GM21717 (cell line): ENCODE measurements around the gene GRP.
"Not testable (repeated sequence)": the region's sequence is repeated elsewhere in the genome, so short reads cannot be mapped to it uniquely, and the experiment has no call there.

ENCODE experiments used
- ATAC-seq: cut with Tn5 transposase; IDR thresholded peaks from one replicate; pipeline ENCODE4 v1.9.1; 2021; ENCODE audit warnings: mild to moderate bottlenecking, moderate library complexity; ENCODE audit not compliant: unreplicated experiment

The GRP gene

GRCh38 chr18:59228351-59228750, 8.4 kb downstream of the GRP start:
- no peak for ATAC-seq

GRCh38 chr18:59229191-59229590, 9.2 kb downstream of the GRP start:
- no peak for ATAC-seq

GRCh38 chr18:59229701-59230443, 9.9 kb downstream of the GRP start:
- ATAC-seq = no peak

GRCh38 chr18:59231114-59231513, 11.2 kb downstream of the GRP start:
- no peak for ATAC-seq

GRCh38 chr18:59231877-59232276, 11.9 kb downstream of the GRP start:
- no peak for ATAC-seq

- ATAC-seq = no peak
Observed at GRCh38 chr18:59232309-59233016, 12.5 kb downstream of the GRP start.

GRCh38 chr18:59233017-59233410, 13.1 kb downstream of the GRP start:
- ATAC-seq = no peak

- ATAC-seq = no peak
Observed at GRCh38 chr18:59238385-59238784, 18.4 kb downstream of the GRP start.

GRCh38 chr18:59239642-59240041, 19.7 kb downstream of the GRP start:
- no peak for ATAC-seq

- no peak for ATAC-seq
Observed at GRCh38 chr18:59242906-59243305, 22.9 kb downstream of the GRP start.

GRCh38 chr18:59246796-59247195, 26.8 kb downstream of the GRP start:
- no peak for ATAC-seq

GRCh38 chr18:59249199-59249774, 29.3 kb downstream of the GRP start:
- no peak for ATAC-seq

GRCh38 chr18:59255491-59255890, 35.5 kb downstream of the GRP start:
- ATAC-seq = not testable (repeated sequence)

GRCh38 chr18:59261842-59262241, 41.9 kb downstream of the GRP start:
- not testable (repeated sequence) for ATAC-seq

- ATAC-seq = not testable (repeated sequence)
Observed at GRCh38 chr18:59262243-59262642, 42.3 kb downstream of the GRP start.

GRCh38 chr18:59263661-59264060, 43.7 kb downstream of the GRP start:
- no peak for ATAC-seq

- ATAC-seq = no peak
Observed at GRCh38 chr18:59264121-59264571, 44.2 kb downstream of the GRP start.

- no peak for ATAC-seq
Observed at GRCh38 chr18:59264651-59265245, 44.8 kb downstream of the GRP start.

GRCh38 chr18:59265246-59265973, 45.5 kb downstream of the GRP start:
- no peak for ATAC-seq

- ATAC-seq = no peak
Observed at GRCh38 chr18:59265974-59266369, 46.0 kb downstream of the GRP start.

- ATAC-seq = no peak
Observed at GRCh38 chr18:59266459-59266858, 46.5 kb downstream of the GRP start.
